NK-92 (cell line): ENCODE results near the gene BMP8B.
"Not testable (repeated sequence)": the region's sequence is repeated elsewhere in the genome, so short reads cannot be mapped to it uniquely, and the experiment has no call there.

Source experiments
- DNase-seq: peaks from one replicate; lab custom pipeline; 2025; ENCODE audit not compliant: unreplicated experiment; lab: John Stamatoyannopoulos, UW

Gene BMP8B

DNA sequence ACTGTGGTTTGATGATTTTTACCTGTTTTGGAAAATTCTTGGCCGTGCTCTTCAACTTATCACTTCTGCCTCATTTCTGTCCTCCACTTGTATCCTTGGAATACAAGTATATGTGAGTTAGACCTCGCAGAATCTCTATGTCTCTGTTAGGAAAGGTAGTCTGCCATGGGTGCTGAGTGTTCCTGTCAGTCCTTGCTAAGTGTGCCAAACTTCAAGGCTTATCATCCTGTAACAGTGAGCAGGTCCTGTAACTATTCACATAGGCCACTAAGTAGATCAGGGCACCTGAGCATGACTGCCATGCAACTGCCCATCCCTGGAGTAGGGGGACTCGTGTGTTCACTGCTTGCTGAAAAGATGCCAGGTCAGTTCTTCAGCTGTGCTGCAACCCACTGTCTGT, 24.2 kb upstream of the BMP8B start:
- DNase-seq, result no peak

DNA sequence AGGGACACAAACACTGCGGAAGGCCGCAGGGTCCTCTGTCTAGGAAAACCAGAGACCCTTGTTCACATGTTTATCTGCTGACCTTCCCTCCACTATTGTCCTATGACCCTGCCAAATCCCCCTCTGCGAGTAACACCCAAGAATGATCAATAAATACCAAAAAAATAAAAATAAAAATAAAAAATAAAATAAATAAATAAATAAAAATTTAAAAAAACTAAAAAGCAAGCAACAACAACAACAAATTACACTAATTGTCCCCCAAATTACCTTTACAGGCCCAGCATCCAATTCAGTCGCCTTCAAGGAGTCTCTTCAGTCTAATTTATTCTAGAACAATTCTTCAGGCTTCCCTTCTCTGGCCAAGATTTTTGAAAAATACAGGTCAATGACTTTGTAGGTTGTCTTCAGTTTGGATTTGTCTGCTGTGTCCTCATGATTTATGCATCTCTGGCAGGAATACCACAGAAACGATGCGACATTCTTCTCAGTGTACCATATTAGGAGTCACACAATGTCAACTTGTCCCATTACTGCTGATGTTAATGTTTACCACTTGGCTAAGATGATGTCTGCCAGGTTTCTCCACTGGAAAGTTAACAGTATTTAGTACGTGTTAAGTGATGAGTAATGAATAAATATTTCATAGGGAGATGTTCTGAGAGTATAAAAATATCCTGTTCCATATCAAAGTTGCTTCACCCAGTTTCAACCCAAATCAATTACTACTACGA, 20.3 kb upstream of the BMP8B start:
- no peak for DNase-seq

- no peak for DNase-seq
These were observed 16.7 kb upstream of the BMP8B start for GRCh38 chr1:39805385-39805784.

DNA sequence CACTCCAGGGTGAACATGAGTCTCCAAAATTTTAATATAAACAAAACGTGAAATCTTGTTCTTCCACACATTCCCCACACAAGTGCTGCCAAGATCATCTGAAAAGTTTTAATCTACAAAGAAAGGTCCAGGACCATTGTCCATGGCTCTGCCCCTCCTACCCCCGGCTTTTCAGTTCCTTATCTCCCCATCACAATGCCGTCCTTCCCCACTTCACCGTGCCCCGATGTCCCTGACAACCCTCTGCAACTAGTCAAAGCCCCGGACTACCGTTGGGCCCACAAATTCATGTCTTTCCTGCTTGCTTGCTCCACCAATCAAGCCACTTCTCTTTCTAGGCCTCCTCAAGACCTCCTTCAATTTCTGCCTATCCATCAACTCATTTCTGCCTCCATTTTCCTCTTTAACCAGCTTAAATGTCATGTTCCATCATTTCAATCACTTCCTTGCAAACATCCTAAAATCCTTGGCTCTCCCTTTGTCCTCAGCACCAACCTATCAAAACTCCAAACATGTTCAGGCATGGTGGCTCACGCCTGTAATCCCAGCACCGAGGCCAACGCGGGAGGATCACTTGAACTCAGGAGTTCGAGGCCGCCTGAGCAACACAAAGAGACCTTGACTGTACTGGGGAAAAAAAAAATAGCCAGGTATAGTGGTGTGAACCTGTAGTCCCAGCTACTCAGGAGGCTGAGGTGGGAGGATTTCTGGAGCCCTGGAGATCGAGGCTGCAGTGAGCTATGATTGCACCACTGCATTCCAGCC, 14.0 kb upstream of the BMP8B start:
- DNase-seq, result no peak

DNA sequence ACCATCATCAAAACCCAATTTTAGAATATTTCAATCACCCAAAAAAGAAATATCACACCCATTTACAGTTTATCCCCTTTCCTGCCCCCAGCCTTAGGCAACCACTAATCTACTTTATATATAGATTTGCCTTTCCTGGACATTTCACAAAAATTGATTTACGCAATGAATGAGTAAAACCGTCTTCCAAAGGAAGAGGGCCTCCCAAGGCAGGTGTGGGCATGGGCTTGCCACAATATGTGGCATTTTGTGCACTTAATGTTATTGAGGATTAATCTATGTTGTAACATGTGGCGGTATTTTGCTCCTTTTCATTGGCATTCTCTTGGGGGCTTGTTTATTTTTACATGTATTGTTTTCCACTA, 11.8 kb upstream of the BMP8B start:
- DNase-seq, result no peak

DNA sequence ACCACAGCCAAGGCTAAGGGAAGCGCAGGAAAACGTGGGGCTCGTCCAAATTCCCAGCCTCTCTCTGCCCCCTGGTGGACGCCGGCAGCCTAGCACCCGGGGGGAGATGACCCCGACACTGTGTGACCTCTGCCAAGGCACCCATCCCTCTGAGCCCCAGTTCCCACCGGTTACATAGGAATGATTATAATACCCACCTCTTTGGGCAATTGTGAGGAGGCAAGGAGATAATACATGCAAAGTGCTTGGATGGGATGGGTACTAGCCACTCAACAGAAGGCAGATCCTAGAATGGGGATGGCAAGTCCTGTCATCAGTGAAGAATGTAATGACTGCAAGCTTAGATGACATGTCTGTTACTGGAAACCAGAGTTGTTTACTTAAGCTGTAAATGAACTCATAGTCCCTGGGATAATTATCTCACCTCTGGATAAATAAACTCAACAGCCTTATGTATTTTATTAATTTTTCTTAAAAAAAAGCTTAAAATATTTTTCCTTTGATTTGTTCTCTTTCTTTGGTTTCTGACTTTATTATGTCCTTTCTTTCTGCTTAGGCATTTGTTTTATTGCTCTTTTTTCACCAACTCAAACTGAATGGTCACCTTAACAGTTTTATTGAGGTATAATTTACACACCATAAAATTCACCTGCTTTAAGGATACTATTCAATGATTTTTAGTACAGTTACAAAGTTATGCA, 11.3 kb upstream of the BMP8B start:
- no peak for DNase-seq

- DNase-seq, result peak; percentile 10
These were observed 10.4 kb upstream of the BMP8B start for GRCh38 chr1:39798859-39799769.

DNA sequence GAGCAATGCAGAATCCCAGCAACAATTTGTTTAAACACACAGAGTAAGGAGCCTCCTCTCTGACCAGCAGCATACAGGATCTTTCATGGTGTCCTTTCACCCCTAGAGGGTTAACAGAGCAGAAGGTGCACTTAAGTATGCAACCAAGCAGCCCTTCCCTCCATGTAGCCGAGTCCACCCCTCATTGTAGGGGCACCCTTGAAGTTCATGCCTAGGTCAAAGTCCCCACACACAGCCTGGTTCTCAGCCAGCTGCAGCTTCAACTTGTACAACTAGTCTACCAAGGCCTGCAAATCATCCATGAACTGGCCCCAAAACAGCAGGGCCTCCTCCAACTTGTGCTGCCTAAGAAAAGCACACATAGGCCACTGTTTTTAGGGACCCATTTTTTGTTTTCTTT, 7.0 kb upstream of the BMP8B start:
- no peak for DNase-seq

- DNase-seq, result no peak
These were observed 3.2 kb upstream of the BMP8B start for GRCh38 chr1:39791838-39792237.

DNA sequence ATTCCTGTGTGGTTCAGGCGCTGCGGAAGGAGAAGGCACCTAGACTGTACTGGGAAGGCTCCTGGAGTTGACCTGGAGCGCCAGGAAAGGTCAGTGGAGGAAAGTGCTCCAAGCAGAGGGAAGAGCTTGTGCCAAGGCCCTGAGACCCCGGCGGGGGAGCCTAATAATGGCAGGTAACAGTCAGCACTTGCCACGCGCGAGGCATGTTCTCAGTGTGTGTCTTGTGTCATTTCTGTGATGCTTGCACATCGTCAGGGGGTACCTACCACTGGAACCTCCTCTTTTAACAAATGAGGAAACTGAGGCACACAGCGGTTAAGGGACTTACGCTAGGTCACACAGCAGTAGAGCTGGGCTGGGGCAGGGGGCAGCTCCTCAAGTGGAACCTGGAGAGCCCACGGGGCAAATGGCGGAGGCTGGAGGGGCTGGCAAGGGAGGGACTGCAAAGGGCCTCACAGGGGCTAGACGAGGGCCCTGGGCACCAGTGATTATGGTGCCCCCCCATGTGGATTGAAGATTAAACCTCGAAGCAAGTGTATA, 976 bp upstream of the BMP8B start:
- DNase-seq, result no peak

DNA sequence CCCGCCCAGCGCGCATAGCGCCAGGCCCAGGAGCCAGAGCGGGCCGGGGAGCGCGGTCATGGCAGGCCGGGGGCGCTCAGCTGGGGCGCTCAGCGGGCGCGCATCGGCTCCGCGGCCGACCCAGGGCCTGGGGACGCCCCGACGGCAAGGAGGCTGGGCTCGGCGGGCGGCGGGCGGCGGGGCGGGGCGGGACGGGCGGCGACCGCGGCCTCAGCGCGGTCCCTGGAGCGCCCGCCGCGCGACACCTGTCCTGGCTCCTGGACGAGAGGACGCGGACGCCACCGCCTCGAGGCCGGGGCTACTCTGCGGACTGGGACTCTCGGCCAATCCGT, 273 bp downstream of the BMP8B start:
- DNase-seq, result no peak

DNA sequence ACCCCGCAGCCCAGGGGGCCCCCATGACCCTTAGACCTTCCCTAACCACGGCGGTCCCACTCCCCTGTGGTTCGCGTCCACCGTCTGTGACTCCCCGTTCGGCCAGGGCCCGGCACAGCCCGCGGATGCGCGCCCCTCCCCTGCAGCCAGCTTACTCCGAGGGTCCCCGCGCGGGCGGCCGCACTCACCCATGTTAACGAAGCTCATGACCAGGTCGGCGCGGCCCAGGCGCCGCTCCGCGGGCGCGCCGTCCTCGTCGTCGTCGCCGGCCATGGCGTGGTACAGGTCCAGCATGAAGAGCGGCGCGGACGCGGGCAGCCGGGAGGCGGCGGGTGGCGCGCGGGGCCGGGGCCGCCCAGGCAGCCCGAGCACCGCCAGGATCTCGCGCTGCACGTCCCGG, 701 bp downstream of the BMP8B start:
- DNase-seq, result not testable (repeated sequence)

DNA sequence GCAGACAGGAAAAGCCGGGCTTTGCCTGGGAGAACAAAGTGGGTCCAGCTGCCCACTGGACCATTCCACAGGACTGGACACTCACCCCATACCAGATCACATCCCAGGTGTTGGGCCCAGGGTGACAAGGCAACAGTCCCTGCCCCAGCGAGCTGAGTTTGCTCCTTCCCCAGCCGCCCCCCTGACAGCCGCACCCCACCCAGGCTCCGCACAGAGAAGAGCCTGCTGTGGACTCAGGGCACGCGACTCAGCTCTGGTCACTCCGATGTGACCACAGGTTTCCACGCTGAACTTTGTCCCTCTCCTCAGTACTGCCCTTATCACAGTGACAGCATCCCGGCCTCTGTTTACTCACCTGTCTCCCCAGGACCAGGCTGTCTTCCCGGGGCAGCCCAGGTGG, 1.2 kb downstream of the BMP8B start:
- no peak for DNase-seq

DNA sequence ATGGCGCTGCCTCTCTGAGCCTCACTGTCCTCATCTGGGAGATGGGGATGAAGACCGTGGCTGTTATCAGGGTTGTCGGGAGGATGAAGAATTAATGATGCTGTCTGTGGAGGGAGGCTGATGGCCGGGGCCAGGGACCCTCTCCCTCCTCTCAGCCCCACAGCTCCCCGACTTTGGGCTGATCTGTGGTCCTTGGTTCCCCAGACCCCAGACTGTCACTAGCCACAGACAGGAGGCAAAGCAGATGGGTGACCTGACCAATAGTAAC, 1.6 kb downstream of the BMP8B start:
- not testable (repeated sequence) for DNase-seq

- DNase-seq, result not testable (repeated sequence)
These were observed 2.2 kb downstream of the BMP8B start for GRCh38 chr1:39786303-39787107.

DNA sequence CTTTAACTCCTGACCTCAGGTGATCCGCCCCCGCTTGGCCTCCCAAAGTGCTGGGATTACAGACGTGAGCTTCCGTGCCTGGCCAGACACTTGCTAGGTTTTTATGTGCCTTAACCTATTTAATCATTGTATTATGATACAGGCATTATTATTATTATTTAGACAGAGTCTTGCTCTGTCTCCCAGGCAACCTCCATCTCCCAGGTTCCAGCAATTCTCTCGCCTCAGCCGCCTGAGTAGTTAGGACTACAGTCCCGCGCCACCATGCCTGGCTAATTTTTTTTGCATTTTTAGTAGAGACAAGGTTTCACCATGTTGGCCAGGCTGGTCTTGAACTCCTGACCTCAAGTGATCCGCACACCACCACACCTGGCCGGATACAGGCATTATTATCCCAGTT, 6.0 kb downstream of the BMP8B start:
- not testable (repeated sequence) for DNase-seq

DNA sequence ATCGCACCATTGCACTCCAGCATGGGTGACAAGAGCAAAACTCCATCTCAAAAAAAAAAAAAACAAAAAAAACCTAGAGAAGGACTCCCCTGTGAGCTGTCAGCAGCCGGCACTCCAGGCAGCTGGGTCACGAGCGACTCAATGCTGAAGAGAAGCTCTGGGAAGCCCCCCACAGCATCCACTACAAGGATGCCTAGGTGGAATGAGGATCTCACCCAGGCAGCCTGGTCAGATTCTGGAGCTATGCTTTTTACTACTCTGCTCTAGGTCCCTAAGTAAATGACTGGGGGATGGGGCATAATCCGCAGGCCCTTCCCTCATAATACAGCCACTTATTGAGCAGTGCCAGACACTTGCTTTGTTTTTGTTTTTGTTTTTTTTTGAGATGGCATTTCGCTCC, 6.6 kb downstream of the BMP8B start:
- no peak for DNase-seq

DNA sequence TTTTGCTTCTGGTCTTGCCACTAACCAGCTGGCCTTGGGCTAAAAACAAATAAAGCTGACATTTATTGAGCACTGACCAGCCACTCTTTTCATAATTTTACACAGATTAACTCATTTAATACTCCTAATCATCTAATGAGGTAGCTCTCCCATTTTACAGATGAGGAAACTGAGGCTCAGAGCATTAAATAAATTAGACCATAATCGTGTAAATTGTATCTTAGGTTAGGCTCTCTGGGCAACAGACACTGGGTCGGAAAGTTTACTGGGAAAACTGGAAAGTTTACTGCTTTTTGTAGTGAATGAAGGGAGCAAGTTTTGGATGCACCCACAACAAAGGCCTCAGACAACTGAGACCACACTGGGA, 7.3 kb downstream of the BMP8B start:
- DNase-seq, result no peak

DNA sequence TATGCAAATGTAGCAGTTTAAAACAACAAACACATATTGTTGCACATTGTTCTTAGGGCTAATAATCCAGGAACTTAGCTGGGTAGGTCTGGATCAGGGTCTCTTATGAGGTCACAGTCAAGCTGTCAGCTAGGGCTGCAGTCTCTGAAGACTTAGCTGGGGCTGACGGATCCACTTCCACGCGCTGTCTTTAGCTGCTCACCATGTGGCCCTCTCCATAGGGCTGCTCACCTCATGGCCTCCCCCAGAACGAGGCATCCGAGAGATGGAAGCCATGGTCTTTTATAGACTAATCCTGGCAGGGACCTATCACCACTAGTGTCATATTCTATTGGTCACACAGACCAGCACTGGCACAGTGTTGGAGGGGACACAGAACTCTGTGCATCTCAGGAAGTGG, 8.8 kb downstream of the BMP8B start:
- no peak for DNase-seq

DNA sequence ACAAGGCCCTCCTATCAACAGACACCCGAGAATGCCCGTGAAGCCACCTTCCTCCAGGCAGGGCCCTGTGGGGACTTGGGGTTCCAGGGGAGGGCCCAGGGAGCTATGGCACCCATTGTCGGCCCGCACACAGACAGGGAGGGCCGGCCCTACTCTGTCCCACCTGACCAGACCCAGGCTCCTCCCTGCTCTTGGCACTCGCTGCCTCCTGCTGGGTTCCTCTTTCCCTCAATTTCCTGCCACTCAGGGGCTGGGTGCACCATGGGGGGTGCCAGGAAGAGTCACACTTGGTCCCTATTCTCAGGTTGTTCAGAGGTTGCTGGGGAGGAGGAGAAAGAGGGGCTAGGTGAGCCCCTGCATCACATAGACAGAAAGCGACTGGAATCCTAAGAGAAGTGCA, 9.5 kb downstream of the BMP8B start:
- DNase-seq, result no peak
